ENCODE measurements around the gene HECW1.

The HECW1 gene

DNA sequence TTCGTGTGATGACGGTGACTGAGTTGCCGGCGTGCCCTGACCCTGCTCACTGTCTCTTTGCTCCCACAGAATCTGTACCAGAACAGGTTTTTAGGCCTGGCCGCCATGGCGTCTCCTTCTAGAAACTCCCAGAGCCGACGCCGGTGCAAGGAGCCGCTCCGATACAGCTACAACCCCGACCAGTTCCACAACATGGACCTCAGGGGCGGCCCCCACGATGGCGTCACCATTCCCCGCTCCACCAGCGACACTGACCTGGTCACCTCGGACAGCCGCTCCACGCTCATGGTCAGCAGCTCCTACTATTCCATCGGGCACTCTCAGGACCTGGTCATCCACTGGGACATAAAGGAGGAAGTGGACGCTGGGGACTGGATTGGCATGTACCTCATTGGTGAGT, 199.2 kb downstream of the HECW1 start:
- no peak overlapping the region for H3K4me3 ChIP-seq (ENCODE audit: low read length)
- DNase-seq (ENCODE audit: low read depth): no peak
- TF ChIP-seq, protein P1, sequence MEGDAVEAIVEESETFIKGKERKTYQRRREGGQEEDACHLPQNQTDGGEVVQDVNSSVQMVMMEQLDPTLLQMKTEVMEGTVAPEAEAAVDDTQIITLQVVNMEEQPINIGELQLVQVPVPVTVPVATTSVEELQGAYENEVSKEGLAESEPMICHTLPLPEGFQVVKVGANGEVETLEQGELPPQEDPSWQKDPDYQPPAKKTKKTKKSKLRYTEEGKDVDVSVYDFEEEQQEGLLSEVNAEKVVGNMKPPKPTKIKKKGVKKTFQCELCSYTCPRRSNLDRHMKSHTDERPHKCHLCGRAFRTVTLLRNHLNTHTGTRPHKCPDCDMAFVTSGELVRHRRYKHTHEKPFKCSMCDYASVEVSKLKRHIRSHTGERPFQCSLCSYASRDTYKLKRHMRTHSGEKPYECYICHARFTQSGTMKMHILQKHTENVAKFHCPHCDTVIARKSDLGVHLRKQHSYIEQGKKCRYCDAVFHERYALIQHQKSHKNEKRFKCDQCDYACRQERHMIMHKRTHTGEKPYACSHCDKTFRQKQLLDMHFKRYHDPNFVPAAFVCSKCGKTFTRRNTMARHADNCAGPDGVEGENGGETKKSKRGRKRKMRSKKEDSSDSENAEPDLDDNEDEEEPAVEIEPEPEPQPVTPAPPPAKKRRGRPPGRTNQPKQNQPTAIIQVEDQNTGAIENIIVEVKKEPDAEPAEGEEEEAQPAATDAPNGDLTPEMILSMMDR (conservative IDR thresholded peaks at IDR 0.05; ENCODE audit: low read length): no peak

DNA sequence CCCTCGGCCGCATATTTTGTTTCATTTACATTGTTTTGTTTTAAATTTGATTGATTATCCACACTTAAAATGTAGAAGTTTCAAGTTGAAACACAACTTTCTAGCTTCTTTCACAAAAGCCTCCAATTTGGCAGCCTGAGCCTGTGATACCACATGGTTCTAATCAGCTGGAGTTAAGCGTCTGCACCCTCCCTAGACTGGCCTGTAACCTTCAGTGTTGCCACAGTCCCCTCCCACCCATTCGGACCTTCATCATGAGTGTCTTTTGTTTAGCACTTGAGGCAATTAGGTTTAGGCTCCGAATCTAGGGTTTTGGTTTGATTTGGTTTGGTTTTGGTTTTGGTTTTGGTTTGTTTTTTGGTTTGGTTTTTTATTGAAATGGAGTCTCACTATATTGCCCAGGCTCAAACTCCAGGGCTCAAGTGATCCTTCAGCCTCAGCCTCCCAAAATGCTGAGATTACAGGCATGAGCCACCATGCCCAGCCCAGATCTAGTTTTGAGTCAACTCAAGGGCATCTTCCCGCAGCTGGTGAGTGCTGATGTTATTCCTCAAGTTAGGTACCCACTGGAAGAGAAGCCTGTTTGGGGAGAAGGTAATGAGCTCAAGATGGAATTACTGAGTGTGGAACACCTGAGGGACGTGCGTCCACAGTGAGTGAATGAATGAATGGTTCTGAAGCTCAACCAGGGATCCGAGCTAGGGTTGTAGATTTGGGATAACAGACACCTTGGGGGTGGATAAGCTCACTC, 201.4 kb downstream of the HECW1 start:
- no peak overlapping the region for H3K4me3 ChIP-seq (ENCODE audit: low read length)
- TF ChIP-seq, protein P1 (conservative IDR thresholded peaks at IDR 0.05; ENCODE audit: low read length): no peak
- DNase-seq (ENCODE audit: low read depth): peak; percentile 11

DNA sequence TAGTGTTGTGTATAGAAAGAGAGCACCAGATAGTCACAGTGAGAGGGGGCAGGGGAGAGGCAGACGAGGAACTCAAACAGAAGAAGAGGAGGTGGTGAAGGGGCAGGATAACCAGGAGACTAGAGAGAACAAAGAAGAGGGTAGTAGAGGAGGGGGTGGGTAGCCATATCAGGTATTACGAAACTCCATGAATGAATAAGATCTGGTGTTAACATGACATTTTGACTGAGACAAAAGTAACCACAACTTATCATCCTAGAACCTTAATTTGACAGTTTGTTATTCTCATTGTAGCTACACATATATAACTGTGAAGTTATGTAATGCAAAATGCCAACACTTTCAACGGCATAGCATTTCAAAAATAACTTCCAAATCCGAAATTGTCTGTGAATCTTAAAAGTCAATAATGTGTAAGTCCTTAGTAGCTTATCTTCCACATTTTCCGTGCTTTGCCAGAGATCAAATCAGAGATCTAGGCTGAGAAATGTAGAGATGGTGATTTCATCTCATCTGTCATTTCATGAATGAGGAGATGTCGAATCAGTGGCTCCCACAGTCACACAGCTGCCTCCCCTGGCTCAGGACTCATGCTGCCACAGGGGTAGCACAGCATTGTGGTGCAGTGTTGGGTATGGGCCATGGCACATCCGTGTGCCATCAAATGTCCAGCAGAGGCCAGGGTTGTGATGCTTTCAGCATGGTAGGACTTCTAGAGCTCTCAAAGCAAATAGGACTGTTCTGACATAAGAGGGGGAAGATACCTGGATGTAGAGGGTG, 202.1 kb downstream of the HECW1 start:
- no peak for DNase-seq (ENCODE audit: low read depth)
- TF ChIP-seq, protein P1 (conservative IDR thresholded peaks at IDR 0.05; ENCODE audit: low read length): no peak
- H3K4me3 ChIP-seq (ENCODE audit: low read length): no peak overlapping the region

DNA sequence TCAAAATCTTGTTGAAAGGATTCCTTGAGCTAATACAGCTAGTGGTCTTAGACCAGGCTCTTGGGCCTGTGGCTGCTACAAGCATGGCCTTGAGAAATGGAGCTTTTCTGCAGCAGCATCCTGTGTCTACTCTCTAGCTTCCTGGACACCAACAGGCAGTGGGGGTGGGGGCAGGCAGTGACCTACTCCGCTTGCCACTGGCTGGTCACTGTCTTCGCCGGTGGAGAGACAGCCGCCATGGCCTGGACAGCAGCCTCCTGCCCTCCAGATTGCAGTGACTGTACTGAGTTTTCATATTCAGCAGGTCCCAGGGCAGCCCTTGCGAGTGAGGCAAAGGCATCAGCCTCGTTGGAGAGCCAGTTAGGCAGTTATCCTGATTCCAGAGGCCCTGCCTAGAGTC, 204.6 kb downstream of the HECW1 start:
- TF ChIP-seq, protein P1 (conservative IDR thresholded peaks at IDR 0.05; ENCODE audit: low read length): no peak
- H3K4me3 ChIP-seq (ENCODE audit: low read length): no peak overlapping the region
- DNase-seq (ENCODE audit: low read depth): no peak

DNA sequence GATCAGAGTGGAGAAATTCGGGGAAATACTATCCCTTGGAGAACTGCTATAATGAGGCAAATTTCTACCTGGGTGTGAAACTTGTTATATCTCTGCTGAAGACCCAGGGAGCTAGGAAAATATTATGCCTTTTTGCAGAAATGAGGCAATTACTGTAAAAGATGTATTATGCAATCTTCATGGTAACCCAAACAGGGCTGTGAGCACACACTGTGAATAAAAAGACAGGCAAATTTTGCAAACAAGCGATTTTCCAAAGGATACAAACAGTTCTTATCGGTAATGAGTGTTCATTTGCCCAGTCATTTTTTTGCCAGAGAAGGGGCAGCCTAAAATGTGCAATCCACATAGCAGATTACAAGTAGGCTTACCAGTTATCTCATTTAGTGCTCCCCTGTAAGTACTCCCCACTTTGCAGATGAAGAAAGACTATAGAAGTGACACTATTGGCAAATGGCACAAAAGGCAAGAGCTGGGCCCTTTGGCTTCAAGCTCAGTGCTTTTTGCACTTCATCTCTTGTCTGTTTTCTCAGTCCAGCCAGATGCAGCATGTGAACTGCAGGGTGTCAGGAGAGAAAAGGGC, 205.8 kb downstream of the HECW1 start:
- no peak overlapping the region for H3K4me3 ChIP-seq (ENCODE audit: low read length)
- TF ChIP-seq, protein P1 (conservative IDR thresholded peaks at IDR 0.05; ENCODE audit: low read length): no peak
- DNase-seq (ENCODE audit: low read depth): peak; percentile 11

DNA sequence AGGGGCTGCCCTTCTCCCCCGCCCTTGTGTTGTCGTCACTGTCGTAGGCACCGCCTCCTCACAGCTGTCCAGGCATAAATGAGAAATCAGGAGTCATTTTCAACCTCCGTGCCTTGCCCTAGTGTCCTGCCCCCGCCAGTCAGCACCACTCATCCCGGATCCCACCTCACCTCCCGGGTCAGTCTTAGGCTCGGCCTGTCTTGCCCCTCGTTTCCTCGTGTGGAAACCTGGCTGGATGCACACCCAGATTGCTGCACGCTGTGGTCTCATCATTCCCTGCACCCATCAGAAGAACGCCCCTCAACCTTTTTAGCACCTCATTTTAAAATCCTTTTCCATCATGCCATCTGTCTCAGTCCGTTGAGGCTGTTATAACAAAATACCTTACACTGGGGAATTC, 213.1 kb downstream of the HECW1 start:
- H3K4me3 ChIP-seq (ENCODE audit: low read length): no peak overlapping the region
- TF ChIP-seq, protein P1 (conservative IDR thresholded peaks at IDR 0.05; ENCODE audit: low read length): no peak
- no peak for DNase-seq (ENCODE audit: low read depth)

All from AG10803 (cell line).